Measurements from ENCODE around the gene GCH1.
"Not testable (repeated sequence)": the region's sequence is repeated elsewhere in the genome, so short reads cannot be mapped to it uniquely, and the experiment has no call there.

GCH1 gene

DNA sequence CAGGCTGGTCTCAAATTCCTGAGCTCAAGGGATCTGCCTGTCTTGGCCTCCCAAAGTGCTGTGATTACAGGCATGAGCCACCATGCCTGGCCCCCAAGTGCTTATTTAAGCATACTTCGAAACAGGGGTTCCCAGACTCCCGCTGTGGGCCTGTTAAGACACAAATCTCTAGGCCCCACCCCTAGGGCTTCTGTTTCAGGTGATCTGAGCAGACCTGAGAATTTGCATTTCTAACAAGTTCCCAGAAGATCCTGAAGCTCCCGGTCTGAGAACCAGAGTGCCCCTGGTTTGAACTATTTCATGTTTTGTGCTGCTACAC, 25.0 kb downstream of the GCH1 start:
- no peaks in the 10 kb centered on the region for H3K9me3 ChIP-seq (replicated peaks; ENCODE audit: insufficient read depth, low read length)
- TF ChIP-seq EZH2 (optimal IDR thresholded peaks at IDR 0.05; ENCODE audit: low read depth, low read length) (no peak), EZH2phosphoT487 (IDR thresholded peaks at IDR 0.05; ENCODE audit: low read length) (no peak)
- TF ChIP-seq, protein P1, sequence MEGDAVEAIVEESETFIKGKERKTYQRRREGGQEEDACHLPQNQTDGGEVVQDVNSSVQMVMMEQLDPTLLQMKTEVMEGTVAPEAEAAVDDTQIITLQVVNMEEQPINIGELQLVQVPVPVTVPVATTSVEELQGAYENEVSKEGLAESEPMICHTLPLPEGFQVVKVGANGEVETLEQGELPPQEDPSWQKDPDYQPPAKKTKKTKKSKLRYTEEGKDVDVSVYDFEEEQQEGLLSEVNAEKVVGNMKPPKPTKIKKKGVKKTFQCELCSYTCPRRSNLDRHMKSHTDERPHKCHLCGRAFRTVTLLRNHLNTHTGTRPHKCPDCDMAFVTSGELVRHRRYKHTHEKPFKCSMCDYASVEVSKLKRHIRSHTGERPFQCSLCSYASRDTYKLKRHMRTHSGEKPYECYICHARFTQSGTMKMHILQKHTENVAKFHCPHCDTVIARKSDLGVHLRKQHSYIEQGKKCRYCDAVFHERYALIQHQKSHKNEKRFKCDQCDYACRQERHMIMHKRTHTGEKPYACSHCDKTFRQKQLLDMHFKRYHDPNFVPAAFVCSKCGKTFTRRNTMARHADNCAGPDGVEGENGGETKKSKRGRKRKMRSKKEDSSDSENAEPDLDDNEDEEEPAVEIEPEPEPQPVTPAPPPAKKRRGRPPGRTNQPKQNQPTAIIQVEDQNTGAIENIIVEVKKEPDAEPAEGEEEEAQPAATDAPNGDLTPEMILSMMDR (IDR thresholded peaks at IDR 0.05; ENCODE audit: low read length) = no peak
- no peak overlapping the region for H3K4me2 ChIP-seq (ENCODE audit: low read depth, low read length)
- H3K79me2 ChIP-seq (ENCODE audit: low read length) = no peaks in the 10 kb centered on the region
- no peaks in the 10 kb centered on the region for H3F3A ChIP-seq (ENCODE audit: insufficient read depth, low read length)
- no peaks in the 10 kb centered on the region for H3K9me2 ChIP-seq (replicated peaks; ENCODE audit: insufficient read depth, low read length)
- H3K36me3 ChIP-seq (replicated peaks; ENCODE audit: insufficient read depth, low read length) = no peaks in the 10 kb centered on the region
- no peaks in the 10 kb centered on the region for H3K27me3 ChIP-seq (replicated peaks; ENCODE audit: insufficient read depth, low read length)
- no peak for DNase-seq
- no peak overlapping the region for H3K4me3 ChIP-seq (ENCODE audit: low read length)
- H3K27ac ChIP-seq (ENCODE audit: low read length) = no peak overlapping the region
- no peak overlapping the region for H3K9ac ChIP-seq (ENCODE audit: low read length)
- 0 out of 2 replicates have a peak, but pooled peaks cover 3% of the 10 kb centered on the region for H3K4me1 ChIP-seq (ENCODE audit: low read length)
- no peaks in the 10 kb centered on the region for H4K20me1 ChIP-seq (ENCODE audit: insufficient read depth, low read length)
- H2AFZ ChIP-seq (ENCODE audit: low read length) = no peak overlapping the region

DNA sequence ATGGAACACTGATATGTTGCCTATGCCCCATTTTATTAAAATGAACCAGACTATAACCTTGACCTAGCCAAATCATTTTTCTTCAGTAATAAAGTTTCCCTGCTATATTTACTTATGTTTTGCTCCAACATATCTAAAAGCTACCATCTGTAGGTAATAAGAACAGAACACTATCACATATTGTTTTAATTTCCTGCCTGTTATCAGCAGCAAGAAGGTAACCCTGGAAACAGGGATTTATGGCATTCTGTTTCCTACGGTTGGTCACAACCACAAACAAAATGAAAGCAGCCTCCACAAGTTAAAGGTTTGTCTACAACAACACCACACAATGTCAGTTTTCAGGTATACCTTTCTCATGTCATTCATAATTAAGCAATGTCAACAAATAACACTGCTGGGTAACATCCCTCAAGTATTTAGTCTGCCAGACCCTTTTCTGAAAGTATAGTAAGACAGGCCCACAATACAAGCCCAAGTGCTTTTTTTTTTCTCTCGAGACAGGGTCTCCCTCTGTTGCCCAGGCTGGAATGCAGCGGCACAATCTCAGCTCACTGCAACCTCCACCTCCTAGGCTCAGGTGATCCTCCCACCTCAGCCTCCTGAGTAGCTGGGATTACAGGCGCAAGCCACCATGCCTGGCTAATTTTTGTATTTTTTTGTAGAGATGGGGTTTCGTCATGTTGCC, 25.5 kb downstream of the GCH1 start:
- Histone ChIP-seq H3K4me1 (ENCODE audit: low read length) (0 out of 2 replicates have a peak, but pooled peaks cover 2% of the 10 kb centered on the region), H4K20me1 (ENCODE audit: insufficient read depth, low read length) (no peaks in the 10 kb centered on the region), H3F3A (ENCODE audit: insufficient read depth, low read length) (no peaks in the 10 kb centered on the region), H3K9me3 (replicated peaks; ENCODE audit: insufficient read depth, low read length) (no peaks in the 10 kb centered on the region), H3K4me2 (ENCODE audit: low read depth, low read length) (no peak overlapping the region), H3K4me3 (ENCODE audit: low read length) (no peak overlapping the region), H3K9me2 (replicated peaks; ENCODE audit: insufficient read depth, low read length) (no peaks in the 10 kb centered on the region), H3K79me2 (ENCODE audit: low read length) (no peaks in the 10 kb centered on the region), H3K36me3 (replicated peaks; ENCODE audit: insufficient read depth, low read length) (no peaks in the 10 kb centered on the region), H3K27ac (ENCODE audit: low read length) (no peak overlapping the region), H3K9ac (ENCODE audit: low read length) (no peak overlapping the region), H2AFZ (ENCODE audit: low read length) (no peak overlapping the region), H3K27me3 (replicated peaks; ENCODE audit: insufficient read depth, low read length) (no peaks in the 10 kb centered on the region)
- TF ChIP-seq, protein P1 (IDR thresholded peaks at IDR 0.05; ENCODE audit: low read length) = no peak
- no peak for TF ChIP-seq EZH2phosphoT487 (IDR thresholded peaks at IDR 0.05; ENCODE audit: low read length)
- TF ChIP-seq EZH2 (optimal IDR thresholded peaks at IDR 0.05; ENCODE audit: low read depth, low read length) = no peak
- DNase-seq = no peak

- DNase-seq; H3K9me2 ChIP-seq (replicated peaks; ENCODE audit: insufficient read depth, low read length); H3K27me3 ChIP-seq (replicated peaks; ENCODE audit: insufficient read depth, low read length); H3K4me1 ChIP-seq (ENCODE audit: low read length); H3F3A ChIP-seq (ENCODE audit: insufficient read depth, low read length); H3K36me3 ChIP-seq (replicated peaks; ENCODE audit: insufficient read depth, low read length); H4K20me1 ChIP-seq (ENCODE audit: insufficient read depth, low read length); H3K9ac ChIP-seq (ENCODE audit: low read length); H3K9me3 ChIP-seq (replicated peaks; ENCODE audit: insufficient read depth, low read length); H3K27ac ChIP-seq (ENCODE audit: low read length); H3K4me3 ChIP-seq (ENCODE audit: low read length); H3K4me2 ChIP-seq (ENCODE audit: low read depth, low read length); H3K79me2 ChIP-seq (ENCODE audit: low read length); H2AFZ ChIP-seq (ENCODE audit: low read length): not testable (repeated sequence)
Measured at GRCh38 chr14:54875648-54876047, 27.0 kb downstream of the GCH1 start.

DNA sequence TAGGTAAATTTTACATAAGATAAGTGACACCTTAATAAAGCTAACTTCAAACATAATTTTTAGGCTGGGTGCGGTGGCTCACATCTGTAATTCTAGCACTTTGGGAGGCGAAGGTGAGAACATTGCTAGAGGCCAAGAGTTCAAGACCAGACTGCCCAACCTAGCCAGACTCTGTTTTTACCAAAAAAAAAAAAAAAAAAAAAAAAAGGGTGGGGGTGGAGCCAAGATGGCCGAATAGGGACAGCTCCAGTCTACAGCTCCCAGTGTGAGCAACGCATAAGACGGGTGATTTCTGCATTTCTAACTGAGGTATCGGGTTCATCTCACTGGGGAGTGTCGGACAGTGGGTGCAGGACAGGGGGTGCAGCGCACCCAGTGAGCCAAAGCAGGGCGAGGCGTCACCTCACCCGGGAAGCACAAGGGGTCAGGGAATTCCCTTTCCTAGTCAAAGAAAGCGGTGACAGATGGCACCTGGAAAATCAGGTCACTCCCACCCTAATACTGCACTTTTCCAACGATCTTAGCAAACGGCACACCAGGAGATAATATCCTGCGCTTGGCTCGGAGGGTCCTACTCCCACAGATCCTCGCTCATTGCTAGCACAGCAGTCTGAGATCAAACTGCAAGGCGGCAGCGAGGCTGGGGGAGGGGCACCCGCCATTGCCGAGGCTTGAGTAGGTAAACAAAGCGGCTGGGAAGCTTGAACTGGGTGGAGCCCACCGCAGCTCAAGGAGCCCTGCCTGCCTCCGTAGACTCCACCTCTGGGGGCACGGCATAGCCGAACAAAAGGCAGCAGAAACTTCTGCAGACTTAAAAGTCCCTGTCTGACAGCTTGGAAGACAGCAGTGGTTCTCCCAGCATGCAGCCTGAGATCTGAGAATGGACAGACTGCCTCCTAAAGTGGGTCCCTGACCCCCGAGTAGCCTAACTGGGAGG, 32.2 kb downstream of the GCH1 start:
- H3K79me2 ChIP-seq (ENCODE audit: low read length); H3F3A ChIP-seq (ENCODE audit: insufficient read depth, low read length); H3K27me3 ChIP-seq (replicated peaks; ENCODE audit: insufficient read depth, low read length); H2AFZ ChIP-seq (ENCODE audit: low read length); H3K4me1 ChIP-seq (ENCODE audit: low read length); H3K9ac ChIP-seq (ENCODE audit: low read length); H3K27ac ChIP-seq (ENCODE audit: low read length); H3K4me2 ChIP-seq (ENCODE audit: low read depth, low read length); DNase-seq; H3K36me3 ChIP-seq (replicated peaks; ENCODE audit: insufficient read depth, low read length); H3K4me3 ChIP-seq (ENCODE audit: low read length); H3K9me2 ChIP-seq (replicated peaks; ENCODE audit: insufficient read depth, low read length); H4K20me1 ChIP-seq (ENCODE audit: insufficient read depth, low read length); H3K9me3 ChIP-seq (replicated peaks; ENCODE audit: insufficient read depth, low read length): not testable (repeated sequence)

Measured in MM.1S (cell line).